Vagina (tissue), 2 donors: Measurements from ENCODE around the gene FGD2. TPM values are rescaled to one million over a fixed set of nuclear protein-coding genes. Genes with fewer than 3 reads are reported as not detected.
"Not testable (repeated sequence)": the region's sequence is repeated elsewhere in the genome, so short reads cannot be mapped to it uniquely, and the experiment has no call there.

Source experiments
- DNase-seq, 2 donors: peaks; one replicate each; pipeline ENCODE4 v3.0.0-alpha.2; 2017; ENCODE audit errors: extremely low spot score in 2 of 2
- H3K27ac ChIP-seq: fragments of 200-600 bp; sonication (generic); one replicate; pipeline ENCODE4 v1.5.1; 2019
- H3K27me3 ChIP-seq: fragments of 200-600 bp; sonication (generic); one replicate; pipeline ENCODE4 v1.5.1; 2019
- H3K36me3 ChIP-seq, 2 donors: fragments of 200-600 bp; sonication (generic); one replicate each; pipeline ENCODE4 v1.5.1; 2017 to 2019
- H3K4me1 ChIP-seq: fragments of 200-600 bp; sonication (generic); one replicate; pipeline ENCODE4 v1.5.1; 2019
- H3K4me3 ChIP-seq, 2 donors: fragments of 200-600 bp; sonication (generic); 1 replicate in 1 of 2; 2 replicates in 1 of 2; pipeline ENCODE4 v1.5.1; 2016 to 2019
- H3K9me3 ChIP-seq: fragments of 200-600 bp; sonication (generic); one replicate; pipeline ENCODE4 v1.5.1; 2019
- CTCF ChIP-seq, 3 experiments: fragments of 450-650 bp in 2 of 3; fragments of 200-600 bp in 1 of 3; sonication (generic) in 1 of 3; IDR thresholded peaks; one replicate each; pipeline ENCODE4 v1.5.1; 2017 to 2019; ENCODE audit warnings: antibody characterized with exemption in 3 of 3, mild to moderate bottlenecking in 2 of 3, moderate library complexity in 2 of 3
- POLR2A ChIP-seq, 2 donors: fragments of 450-650 bp; IDR thresholded peaks; one replicate each; pipeline ENCODE4 v1.6.1; 2017; ENCODE audit warnings: antibody characterized with exemption in 2 of 2, mild to moderate bottlenecking in 2 of 2, moderate library complexity in 2 of 2
- POLR2AphosphoS5 ChIP-seq, 2 donors: sonication (generic); formaldehyde crosslinking; IDR thresholded peaks; one replicate each; pipeline ENCODE4 v1.9.0; 2017; ENCODE audit warnings: antibody characterized with exemption in 2 of 2, mild to moderate bottlenecking in 2 of 2, low read depth in 1 of 2; ENCODE audit not compliant: insufficient read depth in 1 of 2
- intact Hi-C: fragments of 100-400 bp; cut with DNase I; formaldehyde crosslinking; loops from one replicate; pipeline ENCODE4 v1.15.1; 2023
- total RNA-seq: library from RNA; depleted of rRNA; stranded (reverse); fragments of >200 nt; gene quantifications from one replicate; pipeline ENCODE4 v1.2.3, GENCODE V29; 2016

Gene FGD2
- total RNA-seq, 1 donor from 2014 or later = 20.4 TPM

- DNase-seq = no peak
- intact Hi-C loops = loop anchor here (10.0 kb wide), 2 partner anchors 101 to 221 kb away; partner anchors contain the start of gene C6orf89
- TF ChIP-seq POLR2A (IDR thresholded peaks at IDR 0.05) = no peak
- no peak for TF ChIP-seq POLR2AphosphoS5 (IDR thresholded peaks at IDR 0.05; ENCODE audit: insufficient read depth in 1 of 2, low read depth in 1 of 2)
- TF ChIP-seq CTCF (IDR thresholded peaks at IDR 0.05) = no peak
- Histone ChIP-seq H3K4me1 (peaks cover 66% of the 10 kb centered on the region), H3K27ac (peak overlapping the region; percentile 96), H3K36me3 (no peaks in the 10 kb centered on the region), H3K9me3 (no peaks in the 10 kb centered on the region), H3K27me3 (no peaks in the 10 kb centered on the region), H3K4me3 (peak overlapping the region; percentile 87 to 98)
Measured at GRCh38 chr6:36985417-36985807, 20.0 kb upstream of the FGD2 start.

GRCh38 chr6:36985808-36986703, 19.4 kb upstream of the FGD2 start, which contains the start of gene MTCH1:
Gene MTCH1, minus strand, starts transcription at chr6:36986196. Its CDS starts 23 bp downstream, at chr6:36986173.
- Histone ChIP-seq H3K27ac (peak within 1 kb of the TSS; percentile 96), H3K9me3 (no peaks in the 10 kb centered on the region), H3K4me3 (peak within 1 kb of the TSS; percentile 87 to 98), H3K36me3 (no peaks in the 10 kb centered on the region), H3K4me1 (peaks cover 60% of the 10 kb centered on the region), H3K27me3 (no peaks in the 10 kb centered on the region)
- TF ChIP-seq CTCF (IDR thresholded peaks at IDR 0.05) (no peak), POLR2AphosphoS5 (IDR thresholded peaks at IDR 0.05; ENCODE audit: insufficient read depth in 1 of 2, low read depth in 1 of 2) (peak; percentile 38 to 91), POLR2A (IDR thresholded peaks at IDR 0.05) (peak; percentile 64 to 97)
- DNase-seq = no peak
- intact Hi-C loops = loop anchor here (10.0 kb wide), 2 partner anchors 101 to 221 kb away; partner anchors contain the start of gene C6orf89

- peak overlapping the region; percentile 96 for H3K27ac ChIP-seq
- H3K27me3 ChIP-seq = no peaks in the 10 kb centered on the region
- DNase-seq = no peak
- H3K4me3 ChIP-seq = peak overlapping the region; percentile 87 to 98
- no peaks in the 10 kb centered on the region for H3K36me3 ChIP-seq
- H3K9me3 ChIP-seq = no peaks in the 10 kb centered on the region
- intact Hi-C loops = loop anchor here (10.0 kb wide), 2 partner anchors 102 to 222 kb away; partner anchors contain the start of gene C6orf89
- H3K4me1 ChIP-seq = peaks cover 54% of the 10 kb centered on the region
- no peak for TF ChIP-seq CTCF (IDR thresholded peaks at IDR 0.05)
- TF ChIP-seq POLR2AphosphoS5 (IDR thresholded peaks at IDR 0.05; ENCODE audit: insufficient read depth in 1 of 2, low read depth in 1 of 2) = peak in 1 of 2 donors; percentile 50
- TF ChIP-seq POLR2A (IDR thresholded peaks at IDR 0.05) = no peak
Measured at GRCh38 chr6:36986704-36987047, 18.8 kb upstream of the FGD2 start.

- Histone ChIP-seq H3K36me3 (no peaks in the 10 kb centered on the region), H3K27ac (no peak overlapping the region), H3K4me1 (peaks cover 28% of the 10 kb centered on the region), H3K4me3 (no peak overlapping the region), H3K27me3 (no peaks in the 10 kb centered on the region), H3K9me3 (no peaks in the 10 kb centered on the region)
- intact Hi-C loops = loop anchor here (10.0 kb wide), 2 partner anchors 104 to 224 kb away; partner anchors contain the start of gene C6orf89
- TF ChIP-seq POLR2AphosphoS5 (IDR thresholded peaks at IDR 0.05; ENCODE audit: insufficient read depth in 1 of 2, low read depth in 1 of 2) = no peak
- no peak for TF ChIP-seq CTCF (IDR thresholded peaks at IDR 0.05)
- no peak for TF ChIP-seq POLR2A (IDR thresholded peaks at IDR 0.05)
- DNase-seq = no peak
Measured at GRCh38 chr6:36989264-36989663, 16.2 kb upstream of the FGD2 start.

GRCh38 chr6:36990401-36990800, 15.1 kb upstream of the FGD2 start:
- DNase-seq, H3K4me3 ChIP-seq, intact Hi-C loops, H3K27me3 ChIP-seq, H3K36me3 ChIP-seq, H3K9me3 ChIP-seq, H3K27ac ChIP-seq: not testable (repeated sequence)
- H3K4me1 ChIP-seq = peaks cover 18% of the 10 kb centered on the region
